SKM-1 treated with dmso at 0.1 percent for 144 hours (cell line): Measurements from ENCODE around the gene PTPRM.

Experiments used
- DNase-seq: peaks from one replicate; lab custom pipeline; 2025; ENCODE audit not compliant: unreplicated experiment; lab: John Stamatoyannopoulos, UW

Gene PTPRM

GRCh38 chr18:7566567-7567473 is at the start of gene PTPRM:
PTPRM (plus strand) TSS chr18:7567316; CDS start chr18:7567819, 503 bp downstream.
- peak; percentile 64 for DNase-seq

GRCh38 chr18:7517852-7518251 is 49.3 kb upstream of the PTPRM start:
- no peak for DNase-seq

- DNase-seq = no peak
Measured at GRCh38 chr18:7520200-7520785, 46.8 kb upstream of the PTPRM start.

GRCh38 chr18:7521226-7521856 is 45.8 kb upstream of the PTPRM start:
- DNase-seq = peak; percentile 95

GRCh38 chr18:7523772-7524171 is 43.3 kb upstream of the PTPRM start:
- DNase-seq = no peak

- no peak for DNase-seq
Measured at GRCh38 chr18:7524786-7525185, 42.3 kb upstream of the PTPRM start.

- no peak for DNase-seq
Measured at GRCh38 chr18:7532942-7533341, 34.2 kb upstream of the PTPRM start.

GRCh38 chr18:7535436-7536205 is 31.5 kb upstream of the PTPRM start:
- no peak for DNase-seq

- no peak for DNase-seq
Measured at GRCh38 chr18:7537145-7537544, 30.0 kb upstream of the PTPRM start.

GRCh38 chr18:7541835-7542234 is 25.3 kb upstream of the PTPRM start:
- DNase-seq = no peak

- DNase-seq = no peak
Measured at GRCh38 chr18:7544686-7545085, 22.4 kb upstream of the PTPRM start.

- DNase-seq = no peak
Measured at GRCh38 chr18:7545734-7546133, 21.4 kb upstream of the PTPRM start.

GRCh38 chr18:7548221-7548620 is 18.9 kb upstream of the PTPRM start:
- DNase-seq = no peak

- no peak for DNase-seq
Measured at GRCh38 chr18:7548721-7549120, 18.4 kb upstream of the PTPRM start.

- DNase-seq = no peak
Measured at GRCh38 chr18:7557973-7558372, 9.1 kb upstream of the PTPRM start.

GRCh38 chr18:7558769-7559168 is 8.3 kb upstream of the PTPRM start:
- DNase-seq = no peak

- no peak for DNase-seq
Measured at GRCh38 chr18:7559709-7560319, 7.3 kb upstream of the PTPRM start.

GRCh38 chr18:7561909-7562460 is 5.1 kb upstream of the PTPRM start:
- DNase-seq = no peak

- DNase-seq = no peak
Measured at GRCh38 chr18:7562491-7562890, 4.6 kb upstream of the PTPRM start.

- no peak for DNase-seq
Measured at GRCh38 chr18:7565677-7566076, 1.4 kb upstream of the PTPRM start.

- DNase-seq = no peak
Measured at GRCh38 chr18:7566244-7566566, 911 bp upstream of the PTPRM start.
